ENCODE measurements around the gene TLNRD1.

- TF ChIP-seq, protein P1, sequence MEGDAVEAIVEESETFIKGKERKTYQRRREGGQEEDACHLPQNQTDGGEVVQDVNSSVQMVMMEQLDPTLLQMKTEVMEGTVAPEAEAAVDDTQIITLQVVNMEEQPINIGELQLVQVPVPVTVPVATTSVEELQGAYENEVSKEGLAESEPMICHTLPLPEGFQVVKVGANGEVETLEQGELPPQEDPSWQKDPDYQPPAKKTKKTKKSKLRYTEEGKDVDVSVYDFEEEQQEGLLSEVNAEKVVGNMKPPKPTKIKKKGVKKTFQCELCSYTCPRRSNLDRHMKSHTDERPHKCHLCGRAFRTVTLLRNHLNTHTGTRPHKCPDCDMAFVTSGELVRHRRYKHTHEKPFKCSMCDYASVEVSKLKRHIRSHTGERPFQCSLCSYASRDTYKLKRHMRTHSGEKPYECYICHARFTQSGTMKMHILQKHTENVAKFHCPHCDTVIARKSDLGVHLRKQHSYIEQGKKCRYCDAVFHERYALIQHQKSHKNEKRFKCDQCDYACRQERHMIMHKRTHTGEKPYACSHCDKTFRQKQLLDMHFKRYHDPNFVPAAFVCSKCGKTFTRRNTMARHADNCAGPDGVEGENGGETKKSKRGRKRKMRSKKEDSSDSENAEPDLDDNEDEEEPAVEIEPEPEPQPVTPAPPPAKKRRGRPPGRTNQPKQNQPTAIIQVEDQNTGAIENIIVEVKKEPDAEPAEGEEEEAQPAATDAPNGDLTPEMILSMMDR (IDR thresholded peaks at IDR 0.05) = no peak
- no peak for TF ChIP-seq POLR2A (IDR thresholded peaks at IDR 0.05)
Measured at GRCh38 chr15:80978685-80979329, 21.9 kb upstream of the TLNRD1 start.

Measured in thyroid gland (tissue), 4 donors.